ENCODE results near the gene PADI1. TPM values are rescaled to one million over a fixed set of nuclear protein-coding genes. Genes with fewer than 3 reads are reported as not detected.

PADI1 gene
- total RNA-seq, 4 donors from 2014 or later, result 0.14 TPM; not detected in 3

DNA sequence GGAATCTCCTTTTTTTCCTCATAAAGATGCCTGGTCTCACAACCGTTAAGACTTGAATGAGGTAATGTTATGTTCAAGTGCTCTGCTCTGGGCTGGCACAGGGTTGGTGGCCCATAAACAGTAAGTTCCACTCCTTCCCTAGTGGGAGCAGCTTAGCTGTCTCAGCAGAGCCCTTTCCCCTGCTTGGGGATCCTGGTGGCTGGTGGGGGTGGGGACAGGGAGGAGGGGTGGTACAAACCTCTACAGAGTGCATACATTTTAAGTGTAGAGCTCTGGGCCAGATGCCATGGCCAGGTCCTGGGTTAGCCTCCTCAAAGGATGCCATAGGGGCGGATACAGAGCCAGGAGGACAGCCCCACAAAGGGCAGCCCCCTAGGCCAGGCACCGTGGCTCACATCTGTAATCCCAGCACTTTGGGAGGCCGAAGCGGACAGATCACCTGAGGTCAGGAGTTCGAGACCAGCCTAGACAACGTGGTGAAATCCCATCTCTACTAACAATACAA lies 20.7 kb upstream of the PADI1 start:
- Histone ChIP-seq H3K27ac (no peak overlapping the region), H3K36me3 (no peaks in the 10 kb centered on the region), H3K9me3 (no peaks in the 10 kb centered on the region), H3K27me3 (peaks cover 25% of the 10 kb centered on the region), H3K4me3 (no peak overlapping the region), H3K4me1 (no peaks in the 10 kb centered on the region)
- in situ Hi-C loops (cut with MboI; ENCODE audit: low pct_ligation_motif_present in 1 of 4, low pct_unique_long_range_greater_than_20kb in 1 of 4, low sequenced_read_pairs in 3 of 4), result no loop called here
- TF ChIP-seq, protein P1, sequence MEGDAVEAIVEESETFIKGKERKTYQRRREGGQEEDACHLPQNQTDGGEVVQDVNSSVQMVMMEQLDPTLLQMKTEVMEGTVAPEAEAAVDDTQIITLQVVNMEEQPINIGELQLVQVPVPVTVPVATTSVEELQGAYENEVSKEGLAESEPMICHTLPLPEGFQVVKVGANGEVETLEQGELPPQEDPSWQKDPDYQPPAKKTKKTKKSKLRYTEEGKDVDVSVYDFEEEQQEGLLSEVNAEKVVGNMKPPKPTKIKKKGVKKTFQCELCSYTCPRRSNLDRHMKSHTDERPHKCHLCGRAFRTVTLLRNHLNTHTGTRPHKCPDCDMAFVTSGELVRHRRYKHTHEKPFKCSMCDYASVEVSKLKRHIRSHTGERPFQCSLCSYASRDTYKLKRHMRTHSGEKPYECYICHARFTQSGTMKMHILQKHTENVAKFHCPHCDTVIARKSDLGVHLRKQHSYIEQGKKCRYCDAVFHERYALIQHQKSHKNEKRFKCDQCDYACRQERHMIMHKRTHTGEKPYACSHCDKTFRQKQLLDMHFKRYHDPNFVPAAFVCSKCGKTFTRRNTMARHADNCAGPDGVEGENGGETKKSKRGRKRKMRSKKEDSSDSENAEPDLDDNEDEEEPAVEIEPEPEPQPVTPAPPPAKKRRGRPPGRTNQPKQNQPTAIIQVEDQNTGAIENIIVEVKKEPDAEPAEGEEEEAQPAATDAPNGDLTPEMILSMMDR (IDR thresholded peaks at IDR 0.05), result no peak
- TF ChIP-seq EP300 (IDR thresholded peaks at IDR 0.05; ENCODE audit: low read depth), result no peak
- no peak for TF ChIP-seq POLR2A (IDR thresholded peaks at IDR 0.05)
- TF ChIP-seq POLR2AphosphoS5 (IDR thresholded peaks at IDR 0.05), result no peak
- 40 to 57% methylated on average over 1 to 6 of the region's 7 CpGs for WGBS, 2 donors (ENCODE audit: low coverage in 1 of 2)
- DNase-seq, result no peak
- intact Hi-C loops (cut with DNase I; ENCODE audit: low total_unique reads), result no loop called here

DNA sequence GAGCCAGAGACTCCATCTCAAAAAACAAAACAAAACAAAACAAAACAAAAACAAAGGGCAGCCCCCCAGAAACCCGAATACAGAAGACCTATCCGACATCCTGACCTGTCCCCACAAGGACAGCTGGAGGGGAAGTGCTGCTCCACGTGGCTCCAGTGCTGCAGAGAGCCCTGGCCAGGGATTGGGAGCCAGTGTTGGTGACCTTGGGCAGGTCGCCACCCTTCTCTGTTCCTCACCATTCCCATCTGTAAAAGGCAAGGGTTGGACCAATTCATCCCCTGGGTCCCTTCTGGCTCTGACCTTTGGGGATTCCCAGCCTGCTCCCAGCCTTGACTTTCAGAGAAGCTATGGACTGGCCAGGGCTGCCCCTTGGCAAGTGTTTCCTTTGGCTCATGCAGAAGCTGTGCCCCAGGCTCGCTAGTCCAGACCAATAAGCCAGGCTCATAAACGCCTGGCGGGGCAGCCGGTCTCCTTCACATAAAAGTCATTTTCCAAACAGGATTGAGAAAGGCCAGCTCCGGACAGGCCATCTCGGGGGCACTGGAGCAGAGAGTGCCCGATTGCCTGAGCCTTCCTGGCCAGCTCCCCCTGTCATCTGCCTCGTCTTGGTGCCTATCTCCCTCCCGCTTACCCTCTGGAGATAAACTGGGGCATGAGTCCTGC lies 20.0 kb upstream of the PADI1 start:
- Histone ChIP-seq H3K9me3 (no peaks in the 10 kb centered on the region), H3K36me3 (no peaks in the 10 kb centered on the region), H3K4me3 (no peak overlapping the region), H3K4me1 (no peaks in the 10 kb centered on the region), H3K27me3 (peaks cover 20% of the 10 kb centered on the region), H3K27ac (no peak overlapping the region)
- intact Hi-C loops (cut with DNase I; ENCODE audit: low total_unique reads) (no loop called here), in situ Hi-C loops (cut with MboI; ENCODE audit: low pct_ligation_motif_present in 1 of 4, low pct_unique_long_range_greater_than_20kb in 1 of 4, low sequenced_read_pairs in 3 of 4) (no loop called here)
- WGBS, 2 donors (ENCODE audit: low coverage in 1 of 2), result 50% methylated on average over 13 of the region's 13 CpGs; no CpG with 5 or more reads in 1 of the 2 donors
- TF ChIP-seq, protein P1 (IDR thresholded peaks at IDR 0.05), result no peak
- no peak for TF ChIP-seq EP300 (IDR thresholded peaks at IDR 0.05; ENCODE audit: low read depth)
- DNase-seq, result no peak

DNA sequence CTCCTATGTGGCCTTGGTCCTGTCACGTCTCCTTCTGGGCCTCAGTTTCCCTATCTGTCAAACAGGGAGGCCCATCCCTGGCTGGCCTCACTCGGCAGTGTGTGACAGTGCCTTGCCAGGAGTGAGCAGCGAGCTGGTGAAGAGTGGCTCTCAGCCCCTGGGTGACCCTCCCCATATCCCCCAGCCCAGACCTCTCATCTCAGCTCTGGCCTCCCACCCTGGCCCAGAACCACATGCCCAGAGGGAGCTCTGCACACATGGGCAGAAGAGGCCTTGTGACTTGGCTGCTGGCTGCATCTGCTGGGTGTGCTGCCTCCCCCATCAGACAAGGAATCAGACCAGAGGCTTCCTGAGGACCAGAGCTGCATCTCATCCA lies 19.5 kb upstream of the PADI1 start:
- H3K4me3 ChIP-seq, result no peak overlapping the region
- DNase-seq, result no peak
- H3K27ac ChIP-seq, result no peak overlapping the region
- in situ Hi-C loops (cut with MboI; ENCODE audit: low pct_ligation_motif_present in 1 of 4, low pct_unique_long_range_greater_than_20kb in 1 of 4, low sequenced_read_pairs in 3 of 4) (no loop called here), intact Hi-C loops (cut with DNase I; ENCODE audit: low total_unique reads) (no loop called here)
- H3K36me3 ChIP-seq, result no peaks in the 10 kb centered on the region
- TF ChIP-seq EP300 (IDR thresholded peaks at IDR 0.05; ENCODE audit: low read depth) (no peak), POLR2AphosphoS5 (IDR thresholded peaks at IDR 0.05) (no peak), POLR2A (IDR thresholded peaks at IDR 0.05) (no peak)
- TF ChIP-seq, protein P1 (IDR thresholded peaks at IDR 0.05), result no peak
- H3K27me3 ChIP-seq, result peaks cover 18% of the 10 kb centered on the region
- no peaks in the 10 kb centered on the region for H3K9me3 ChIP-seq
- no peaks in the 10 kb centered on the region for H3K4me1 ChIP-seq
- 80% methylated on average over 3 of the region's 3 CpGs; no CpG with 5 or more reads in 1 of the 2 donors for WGBS, 2 donors (ENCODE audit: low coverage in 1 of 2)

DNA sequence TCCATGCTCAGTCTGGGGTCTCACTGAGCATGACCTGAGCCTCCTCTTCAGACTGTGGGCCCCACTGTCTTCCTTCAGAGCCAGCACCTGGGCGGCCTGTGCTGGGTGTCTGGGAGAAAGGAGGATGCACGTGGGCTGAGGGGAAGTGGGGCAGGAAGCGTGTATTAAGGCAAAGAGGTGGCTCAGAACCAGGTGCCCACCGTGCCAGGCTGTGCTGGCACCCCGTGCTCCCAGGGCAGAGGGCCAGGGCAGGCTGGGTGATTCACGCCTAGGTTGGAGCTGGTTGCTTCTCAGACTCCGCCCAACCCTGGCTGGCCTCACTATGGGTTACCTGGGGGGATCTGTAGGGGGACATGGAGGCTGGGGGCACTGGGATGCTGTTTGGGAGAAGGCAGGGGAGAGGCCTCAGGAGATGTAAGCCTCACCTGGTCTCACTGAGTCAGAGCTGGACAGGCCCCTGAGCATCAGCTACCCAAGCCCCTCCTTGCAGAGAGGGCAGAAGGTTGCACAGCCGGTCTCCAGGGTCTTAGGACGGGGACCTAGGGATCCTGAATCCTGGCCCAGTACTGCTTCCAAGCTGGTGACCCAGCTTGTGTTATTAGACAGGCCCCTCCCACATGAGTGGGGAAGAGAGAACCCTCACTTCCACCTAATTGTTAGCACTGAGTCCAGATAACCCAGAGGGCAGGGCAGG lies 18.6 kb upstream of the PADI1 start:
- DNase-seq, result no peak
- Histone ChIP-seq H3K9me3 (no peaks in the 10 kb centered on the region), H3K27me3 (peaks cover 10% of the 10 kb centered on the region), H3K4me3 (no peak overlapping the region), H3K36me3 (no peaks in the 10 kb centered on the region), H3K4me1 (no peaks in the 10 kb centered on the region), H3K27ac (no peak overlapping the region)
- intact Hi-C loops (cut with DNase I; ENCODE audit: low total_unique reads), result no loop called here
- in situ Hi-C loops (cut with MboI; ENCODE audit: low pct_ligation_motif_present in 1 of 4, low pct_unique_long_range_greater_than_20kb in 1 of 4, low sequenced_read_pairs in 3 of 4), result no loop called here
- TF ChIP-seq EP300 (IDR thresholded peaks at IDR 0.05; ENCODE audit: low read depth), result no peak
- TF ChIP-seq, protein P1 (IDR thresholded peaks at IDR 0.05), result no peak
- no peak for TF ChIP-seq POLR2AphosphoS5 (IDR thresholded peaks at IDR 0.05)
- no peak for TF ChIP-seq POLR2A (IDR thresholded peaks at IDR 0.05)
- WGBS, 2 donors (ENCODE audit: low coverage in 1 of 2), result 50% methylated on average over 8 of the region's 9 CpGs; no CpG with 5 or more reads in 1 of the 2 donors
